Transverse colon (tissue), 3 donors: ENCODE results near the gene CCDC121.

Experiments used
- POLR2A ChIP-seq: fragments of 450-650 bp; IDR thresholded peaks from one replicate; pipeline ENCODE4 v1.6.1; 2016; ENCODE audit warnings: antibody characterized with exemption, mild to moderate bottlenecking, moderate library complexity
- TF ChIP-seq, protein P1 (sequence below), 5 experiments: fragments of 200-600 bp in 3 of 5; fragments of 450-650 bp in 2 of 5; sonication (generic) in 3 of 5; IDR thresholded peaks; 1 replicate in 2 of 5; 2 replicates in 3 of 5; pipeline ENCODE4 v1.5.1; 2016 to 2017; ENCODE audit warnings: antibody characterized with exemption in 5 of 5, inconsistent platforms in 3 of 5, mild to moderate bottlenecking in 2 of 5, moderate library complexity in 1 of 5

GRCh38 chr2:27606611-27607010, 22.2 kb downstream of the CCDC121 start:
- TF ChIP-seq POLR2A: no peak
- TF ChIP-seq, protein P1, sequence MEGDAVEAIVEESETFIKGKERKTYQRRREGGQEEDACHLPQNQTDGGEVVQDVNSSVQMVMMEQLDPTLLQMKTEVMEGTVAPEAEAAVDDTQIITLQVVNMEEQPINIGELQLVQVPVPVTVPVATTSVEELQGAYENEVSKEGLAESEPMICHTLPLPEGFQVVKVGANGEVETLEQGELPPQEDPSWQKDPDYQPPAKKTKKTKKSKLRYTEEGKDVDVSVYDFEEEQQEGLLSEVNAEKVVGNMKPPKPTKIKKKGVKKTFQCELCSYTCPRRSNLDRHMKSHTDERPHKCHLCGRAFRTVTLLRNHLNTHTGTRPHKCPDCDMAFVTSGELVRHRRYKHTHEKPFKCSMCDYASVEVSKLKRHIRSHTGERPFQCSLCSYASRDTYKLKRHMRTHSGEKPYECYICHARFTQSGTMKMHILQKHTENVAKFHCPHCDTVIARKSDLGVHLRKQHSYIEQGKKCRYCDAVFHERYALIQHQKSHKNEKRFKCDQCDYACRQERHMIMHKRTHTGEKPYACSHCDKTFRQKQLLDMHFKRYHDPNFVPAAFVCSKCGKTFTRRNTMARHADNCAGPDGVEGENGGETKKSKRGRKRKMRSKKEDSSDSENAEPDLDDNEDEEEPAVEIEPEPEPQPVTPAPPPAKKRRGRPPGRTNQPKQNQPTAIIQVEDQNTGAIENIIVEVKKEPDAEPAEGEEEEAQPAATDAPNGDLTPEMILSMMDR (IDR thresholded peaks at IDR 0.05): no peak
